HG02852 (cell line): Measurements from ENCODE around the gene GID4.

Experiments
- ATAC-seq: cut with Tn5 transposase; IDR thresholded peaks from one replicate; pipeline ENCODE4 v1.9.1; 2021; ENCODE audit warnings: mild to moderate bottlenecking, moderate library complexity; ENCODE audit not compliant: unreplicated experiment

GID4 gene

DNA sequence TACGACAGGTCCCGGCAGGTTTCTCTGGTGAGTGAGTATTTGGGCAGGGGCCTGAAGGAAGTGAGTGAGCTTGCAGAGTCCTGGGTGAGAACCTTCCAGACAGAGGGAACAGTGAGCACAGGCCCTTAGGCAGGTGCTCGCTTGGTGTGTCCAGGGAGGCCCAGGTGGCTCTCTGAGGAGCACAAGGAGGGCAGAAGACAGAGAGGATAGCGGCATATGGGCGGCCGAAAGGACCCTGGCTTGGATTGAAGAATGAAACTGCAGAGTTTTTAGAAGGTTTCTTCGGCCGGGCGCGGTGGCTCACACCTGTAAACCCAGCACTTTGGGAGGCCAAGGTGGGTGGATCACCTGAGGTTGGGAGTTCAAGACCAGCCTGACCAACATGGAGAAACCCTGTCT, 55.2 kb downstream of the GID4 start:
- no peak for ATAC-seq

DNA sequence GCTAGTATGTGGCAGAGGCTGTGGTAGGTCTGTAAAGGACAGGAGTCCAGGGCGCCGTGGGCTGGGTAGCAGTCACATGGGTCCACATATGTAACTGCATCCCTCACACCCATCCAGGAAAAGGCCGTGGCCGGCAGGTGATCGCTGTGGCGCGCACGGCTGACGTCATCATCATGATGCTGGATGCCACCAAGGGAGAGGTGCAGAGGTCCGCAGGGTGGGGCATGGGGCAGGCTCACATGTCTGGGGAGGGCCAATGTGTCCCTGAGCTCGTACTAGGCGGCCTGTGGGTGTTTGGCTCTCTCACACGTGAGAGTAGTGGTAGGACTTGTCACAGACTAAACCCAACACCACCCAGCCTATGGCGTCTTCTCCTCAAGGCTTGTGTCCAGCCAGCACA, 60.3 kb downstream of the GID4 start:
- ATAC-seq: no peak

DNA sequence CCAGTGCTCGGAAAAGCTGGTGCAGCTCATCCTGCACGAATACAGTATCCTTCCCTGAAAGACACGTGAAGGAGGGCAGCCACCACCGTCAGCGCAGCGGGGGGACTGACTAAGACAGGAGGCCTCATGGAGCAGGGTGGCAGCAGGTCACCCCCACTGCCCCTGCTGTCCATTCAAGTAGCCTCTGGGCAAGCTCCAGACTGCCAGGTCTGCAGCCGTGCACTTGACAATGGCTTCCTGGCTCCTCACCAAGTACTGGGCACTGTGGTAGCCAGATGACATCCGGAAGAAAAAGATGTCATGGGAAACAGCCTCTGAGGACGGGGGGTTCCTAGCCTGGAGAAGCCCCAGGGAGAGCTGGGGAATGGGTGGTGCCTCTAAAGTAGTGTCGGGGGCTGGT, 61.4 kb downstream of the GID4 start:
- no peak for ATAC-seq

DNA sequence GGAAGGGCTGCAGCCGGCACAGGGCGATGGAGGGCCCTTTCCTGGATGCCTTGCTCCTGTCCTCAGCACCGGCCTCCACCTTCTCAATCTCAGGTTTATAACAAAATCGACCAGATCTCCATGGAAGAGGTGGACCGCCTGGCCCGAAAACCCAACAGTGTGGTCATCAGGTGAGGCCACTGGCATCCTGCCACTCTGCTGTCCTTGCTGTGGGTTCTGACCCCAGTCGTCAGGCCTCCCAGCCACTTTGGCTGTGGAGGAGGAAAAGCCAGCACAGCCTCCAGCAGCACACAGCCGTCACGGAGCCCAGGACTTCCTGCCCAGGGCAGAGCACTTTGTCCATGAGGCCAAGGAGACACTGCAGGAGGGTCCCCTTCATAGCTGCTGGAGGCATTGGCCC, 62.6 kb downstream of the GID4 start:
- ATAC-seq: no peak

DNA sequence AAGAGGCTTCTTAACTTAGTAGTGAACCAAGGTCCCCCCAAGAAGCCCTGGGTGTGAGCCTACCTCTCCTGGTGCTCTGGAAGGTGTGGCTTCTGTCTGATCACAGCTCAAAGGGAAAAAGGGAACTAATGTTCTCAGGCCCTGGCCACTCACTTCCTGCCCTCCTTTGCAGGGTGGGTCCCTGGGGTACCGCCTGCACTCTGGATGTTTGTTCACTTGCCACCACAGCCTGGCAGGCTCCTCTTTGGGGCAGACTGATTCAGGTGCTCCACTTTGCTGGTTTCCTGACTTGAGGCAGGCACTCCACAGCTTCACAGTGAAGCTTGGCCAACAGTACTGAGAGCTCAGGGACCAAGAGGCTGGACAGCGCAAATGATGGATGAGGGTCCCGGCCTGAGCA, 63.4 kb downstream of the GID4 start:
- no peak for ATAC-seq

DNA sequence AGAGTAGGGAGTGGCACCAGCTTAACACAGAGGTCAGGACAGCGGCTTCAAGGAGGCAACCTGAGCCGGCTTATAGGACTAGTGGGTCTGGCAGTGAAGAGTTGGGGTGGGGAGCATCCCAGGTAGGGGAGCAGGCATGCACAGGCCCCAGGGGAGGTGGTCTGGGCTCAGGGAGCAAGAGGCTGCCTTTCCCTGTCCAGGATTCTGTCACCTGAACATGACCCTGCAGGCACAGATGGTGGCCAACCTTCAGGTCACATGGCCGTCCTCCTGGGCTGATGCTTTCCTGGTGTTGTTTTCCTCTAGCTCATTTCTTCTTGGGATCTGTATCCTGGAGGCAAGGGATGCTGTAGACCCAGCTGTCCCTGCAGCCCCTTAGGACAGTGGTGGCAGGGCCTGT, 65.8 kb downstream of the GID4 start:
- ATAC-seq: no peak

DNA sequence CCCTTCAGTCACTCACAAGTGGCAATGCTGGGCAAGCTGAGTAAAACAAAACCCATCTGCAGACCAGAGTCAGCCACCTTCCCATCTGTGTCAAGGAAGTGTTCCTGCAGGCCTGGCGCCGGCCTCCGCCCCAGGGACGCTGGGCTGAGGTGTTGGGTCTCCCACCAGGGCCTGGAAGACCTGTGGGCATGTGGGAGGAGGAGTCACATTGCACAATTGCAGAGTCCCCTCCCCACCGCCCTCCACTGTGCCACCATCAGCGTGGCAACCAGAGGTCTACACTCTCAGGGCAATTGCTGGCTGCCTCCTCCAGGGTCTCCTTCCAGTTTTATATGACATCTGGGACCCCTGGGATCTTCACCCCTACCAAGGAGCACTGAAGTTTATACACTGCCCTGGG, 66.4 kb downstream of the GID4 start:
- no peak for ATAC-seq

DNA sequence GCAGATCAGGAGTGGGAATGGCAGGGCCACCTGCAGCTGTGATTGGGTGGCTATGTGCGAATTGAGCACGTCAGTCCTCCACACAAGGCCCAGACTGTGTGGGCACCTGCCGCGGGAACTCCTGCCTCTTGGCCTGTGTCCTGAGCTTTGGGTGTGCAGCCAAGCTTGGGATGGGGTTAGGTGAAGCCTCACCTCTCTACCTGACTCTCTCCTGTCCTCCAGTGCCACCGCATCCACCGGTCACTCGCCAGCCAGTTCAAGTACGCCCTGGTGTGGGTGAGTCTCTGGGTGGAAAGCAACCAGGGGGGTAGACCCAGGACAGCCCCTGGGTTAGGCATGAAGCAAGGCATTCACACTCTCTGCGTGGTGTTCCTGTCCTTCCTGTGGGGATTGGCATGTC, 67.0 kb downstream of the GID4 start:
- ATAC-seq: no peak

DNA sequence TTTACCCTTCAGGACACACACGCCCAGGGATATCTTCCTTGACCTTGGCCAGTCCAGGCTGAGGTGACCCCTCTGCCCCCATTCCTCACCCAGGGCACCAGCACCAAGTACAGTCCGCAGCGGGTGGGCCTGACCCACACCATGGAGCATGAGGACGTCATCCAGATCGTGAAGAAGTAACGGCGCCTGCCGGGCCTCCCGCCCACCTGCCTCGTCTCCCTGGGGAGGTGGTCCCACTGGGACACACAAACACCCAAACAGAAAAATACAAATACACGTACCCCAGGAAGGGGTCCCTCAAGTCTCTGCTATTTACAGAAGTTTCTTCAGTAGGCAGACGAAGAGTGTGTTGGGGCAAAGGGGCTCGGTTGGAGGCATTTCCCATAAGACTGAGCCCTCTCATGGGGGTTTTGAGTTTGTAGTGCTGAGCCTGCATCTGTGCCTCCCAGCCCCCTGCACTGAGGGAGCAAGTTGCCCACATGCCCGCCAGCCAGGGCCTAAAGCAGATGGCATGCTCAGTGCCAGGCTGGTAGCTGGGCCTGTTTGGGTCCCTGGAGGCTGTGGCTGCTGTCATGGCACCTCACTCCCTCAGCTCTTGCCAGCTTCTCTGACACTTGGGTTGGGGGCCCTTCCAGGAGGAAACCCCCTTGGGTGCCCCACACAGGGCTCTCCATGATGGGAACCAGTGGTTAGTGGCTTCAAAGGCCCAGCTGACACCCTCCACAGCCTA, 68.0 kb downstream of the GID4 start:
- no peak for ATAC-seq

DNA sequence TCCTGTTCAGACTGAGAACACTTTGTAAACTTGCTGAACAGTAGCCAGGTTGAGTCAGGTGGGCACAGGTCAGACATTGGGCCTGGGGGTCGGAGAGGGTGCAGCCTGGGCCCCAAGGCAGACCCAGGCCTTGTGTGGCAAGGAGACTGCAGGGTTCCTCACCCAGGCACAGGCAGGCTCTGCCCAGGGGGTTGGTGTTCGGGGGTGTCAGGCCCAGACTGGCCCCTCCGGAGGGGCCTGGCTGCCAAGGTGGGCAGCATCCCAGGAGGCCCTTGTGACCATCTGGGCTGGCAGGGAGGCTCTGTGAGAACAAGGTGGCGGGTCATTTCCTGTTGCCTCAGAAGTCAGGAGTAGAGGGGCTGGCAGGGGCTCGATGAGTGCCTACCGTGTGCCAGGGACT, 68.8 kb downstream of the GID4 start:
- ATAC-seq: no peak

DNA sequence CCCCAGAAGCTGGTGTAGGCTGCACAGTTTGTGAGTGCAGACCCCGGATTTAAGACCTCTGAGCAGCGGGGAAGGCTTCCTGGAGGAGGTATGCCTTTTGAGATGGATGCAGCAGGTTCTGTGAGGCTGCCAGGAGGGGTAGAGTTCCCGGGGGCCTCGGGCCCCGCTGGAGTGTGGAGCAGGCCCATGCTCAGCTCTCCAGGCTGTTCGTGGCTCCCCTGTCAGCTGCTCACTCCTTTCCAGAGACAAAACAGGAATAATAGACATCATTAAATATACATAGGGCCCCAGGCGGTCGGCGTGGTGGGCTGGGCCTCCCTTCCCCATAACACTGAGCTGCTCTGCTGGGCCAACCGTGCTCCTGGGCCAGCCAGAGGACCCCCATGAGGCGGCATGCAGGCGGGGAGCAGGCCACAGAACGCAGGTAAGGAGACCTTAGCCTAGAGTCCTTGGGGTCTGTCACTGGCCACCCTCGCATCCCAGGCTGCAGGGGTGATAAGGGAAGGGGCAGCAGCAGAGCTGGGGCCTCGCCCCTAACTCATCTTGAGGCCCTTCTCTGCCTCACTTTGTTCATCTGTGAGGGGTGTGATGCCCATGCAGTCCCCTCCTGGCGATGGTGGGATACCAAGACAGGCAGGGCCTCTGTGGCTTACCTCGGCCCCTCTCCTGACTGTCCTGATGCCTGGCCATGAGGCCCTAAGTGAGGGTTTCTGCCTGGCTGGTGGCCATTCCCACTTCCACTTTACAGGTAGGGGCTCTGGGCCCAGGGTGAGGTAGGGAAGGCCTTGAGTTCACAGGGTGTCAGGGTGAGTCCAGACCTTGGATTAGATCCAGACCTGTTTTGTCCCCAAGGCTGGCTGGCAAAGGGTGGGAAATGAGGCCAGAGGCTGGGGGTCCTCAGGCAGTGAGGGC, 69.4 kb downstream of the GID4 start, which contains the start of gene MYO15A:
MYO15A (plus strand) TSS at position 356 of the 912 bp plus-strand sequence. CDS start 10,045 bp downstream, outside the sequence.
- no peak for ATAC-seq

DNA sequence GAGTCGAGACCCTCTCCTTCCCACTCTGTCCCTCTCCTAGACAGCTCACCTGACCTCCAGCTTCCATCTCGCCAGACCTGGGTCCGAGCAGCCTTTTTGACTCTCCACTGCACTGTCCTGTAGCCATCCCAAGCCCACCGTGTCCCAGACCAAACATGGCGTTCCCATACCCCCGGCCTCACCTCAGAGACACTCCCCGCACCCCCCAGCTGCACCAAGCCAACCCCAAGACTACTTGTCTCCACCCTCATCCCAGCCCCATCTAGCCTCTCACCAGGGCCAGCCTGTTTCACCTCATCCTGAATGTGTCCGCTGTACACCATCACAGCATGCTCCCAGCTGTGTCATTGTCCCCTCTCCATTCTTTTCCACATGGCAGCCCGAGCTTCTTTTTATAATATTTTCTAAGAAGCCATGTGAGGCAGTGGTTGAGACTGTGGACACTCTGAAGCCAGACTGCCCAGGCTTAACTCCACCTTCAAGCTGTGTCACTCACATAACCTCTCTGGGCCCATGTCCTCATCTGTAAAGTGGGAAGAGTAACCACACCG, 70.8 kb downstream of the GID4 start:
- no peak for ATAC-seq

DNA sequence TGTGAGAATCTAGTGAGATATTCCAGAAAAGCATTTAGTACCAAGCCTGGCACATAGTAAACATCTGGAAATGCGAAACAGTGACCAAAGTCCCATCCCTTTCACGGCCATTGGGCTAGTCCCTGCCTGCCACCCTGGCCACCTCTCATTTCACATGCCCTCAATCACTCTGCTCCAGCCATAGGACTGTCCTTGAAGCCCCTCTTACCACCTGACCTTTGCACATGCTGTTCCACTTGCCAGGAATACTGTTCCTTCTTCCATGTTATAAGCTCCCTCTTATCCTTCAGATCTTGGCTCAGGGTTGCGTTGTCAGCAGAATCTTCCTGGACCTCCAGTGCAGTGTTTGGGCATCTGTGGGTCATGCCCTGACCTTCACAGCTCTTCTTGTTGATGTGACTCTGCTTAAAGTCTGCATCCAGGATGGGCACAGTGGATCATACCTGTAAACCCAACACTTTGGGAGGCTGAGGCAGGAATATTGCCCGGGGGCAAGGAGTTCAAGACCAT, 71.5 kb downstream of the GID4 start:
- ATAC-seq: no peak

DNA sequence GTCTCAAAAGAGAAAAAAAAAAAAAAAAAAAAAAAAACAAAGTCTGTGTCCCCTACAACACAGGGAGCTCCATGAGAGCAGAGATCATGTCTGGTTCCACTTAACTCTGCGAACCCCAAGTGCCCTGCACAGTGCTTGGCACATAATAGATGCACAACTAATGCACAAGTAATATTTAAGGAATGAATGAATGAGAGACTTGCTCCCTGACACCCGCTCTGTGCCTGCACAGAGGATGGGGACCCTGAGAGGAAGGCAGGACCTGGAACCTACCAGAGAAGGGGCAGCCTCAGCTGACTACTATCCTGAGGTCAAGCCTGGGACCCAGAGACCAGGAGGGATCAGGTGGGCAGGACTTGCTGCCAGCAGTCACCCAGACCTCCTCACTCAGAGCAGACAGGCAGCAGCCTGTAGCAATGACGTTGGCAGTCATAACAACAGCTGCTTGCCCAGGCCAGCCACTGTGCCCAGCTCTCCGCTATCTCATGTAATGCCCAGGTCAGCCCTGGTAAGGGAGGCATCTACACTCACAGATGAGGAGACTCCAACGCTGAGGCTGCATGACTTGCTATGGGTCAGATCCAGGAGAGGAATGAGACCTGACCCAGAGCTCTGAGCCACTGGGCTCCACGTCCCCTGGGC, 72.2 kb downstream of the GID4 start:
- ATAC-seq: no peak

DNA sequence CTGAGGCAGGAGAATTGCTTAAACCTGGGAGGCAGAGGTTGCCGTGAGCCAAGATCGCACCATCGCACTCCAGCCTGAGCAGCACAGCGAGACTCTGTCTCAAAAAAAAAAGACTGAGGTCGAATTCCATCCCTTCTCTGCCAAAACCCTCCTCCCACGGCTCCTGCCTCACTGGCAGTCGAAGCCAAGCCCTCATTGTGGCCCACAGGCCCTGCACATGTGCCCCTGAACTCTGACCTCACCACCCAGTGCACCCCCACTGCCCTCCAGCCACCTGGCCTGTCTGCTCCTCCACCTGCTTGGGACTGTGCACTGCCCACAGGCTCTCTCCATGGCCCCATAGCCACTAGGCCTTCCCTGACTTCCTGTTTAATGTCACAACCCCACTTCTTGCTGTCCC, 76.3 kb downstream of the GID4 start:
- no peak for ATAC-seq

DNA sequence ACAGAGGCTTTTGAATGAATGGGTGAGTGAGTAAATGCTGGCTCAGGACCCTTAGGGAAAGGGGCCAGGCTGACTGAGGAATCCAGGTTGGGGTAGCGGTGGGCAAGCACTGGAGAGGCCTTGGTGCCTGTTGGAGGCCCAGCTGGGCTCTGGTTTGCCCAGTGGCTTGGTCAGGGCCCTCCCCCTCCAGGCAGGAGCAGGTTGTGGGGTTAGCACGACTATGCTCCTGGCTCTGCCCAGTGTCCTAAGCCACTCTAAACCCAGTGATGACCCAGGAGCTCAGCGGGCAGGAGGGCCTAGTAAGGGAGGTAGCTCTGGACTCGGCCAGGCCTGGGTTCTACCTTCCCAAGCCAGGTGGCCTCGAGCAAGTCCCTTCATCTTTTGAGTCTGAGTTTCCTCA, 76.9 kb downstream of the GID4 start:
- ATAC-seq: no peak

DNA sequence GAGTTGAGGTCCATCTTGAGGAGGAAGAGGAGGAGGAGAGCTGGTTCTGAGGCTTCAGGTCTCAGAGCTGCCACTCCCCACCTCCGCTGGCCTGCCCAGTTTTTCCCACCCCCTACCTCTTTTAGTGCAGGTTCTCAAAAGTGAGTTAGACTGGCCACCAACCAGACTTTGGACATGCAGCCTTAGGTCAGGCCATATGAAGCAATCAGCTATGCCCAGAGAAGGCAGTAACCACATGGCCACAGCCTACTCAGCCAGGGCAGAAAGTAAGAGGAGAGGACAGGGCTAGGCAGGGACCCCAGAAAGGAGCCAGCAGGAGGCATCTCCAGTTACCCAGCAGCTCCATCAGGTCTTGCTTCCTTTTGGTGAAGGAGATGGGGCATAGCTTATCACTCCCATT, 78.3 kb downstream of the GID4 start:
- no peak for ATAC-seq
